GM23338 (cell line): Measurements from ENCODE around the gene CIDEB.

ENCODE experiments used
- CREB1 ChIP-seq: fragments of 250-450 bp; sonication (Bioruptor Pico); IDR thresholded peaks from 2 replicates; pipeline ENCODE4 v1.5.0; 2020; ENCODE audit warnings: low read depth, mild to moderate bottlenecking, moderate library complexity
- EZH2 ChIP-seq: fragments of 200-600 bp; sonication (generic); IDR thresholded peaks from one replicate; pipeline ENCODE4 v1.8.0; 2017; ENCODE audit warnings: antibody characterized with exemption, mild to moderate bottlenecking, low read depth; ENCODE audit not compliant: unreplicated experiment
- EZH2phosphoT487 ChIP-seq: fragments of 200-600 bp; sonication (generic); IDR thresholded peaks from one replicate; pipeline ENCODE4 v1.8.1; 2018; ENCODE audit warnings: antibody characterized with exemption; ENCODE audit not compliant: unreplicated experiment
- JUNB ChIP-seq: IDR thresholded peaks from one replicate; pipeline ENCODE4 v1.6.1; 2016; ENCODE audit warnings: antibody characterized with exemption; ENCODE audit not compliant: unreplicated experiment
- NANOG ChIP-seq: IDR thresholded peaks from 2 replicates; pipeline ENCODE4 v1.6.1; 2016; ENCODE audit warnings: antibody characterized with exemption, borderline replicate concordance
- POLR2AphosphoS5 ChIP-seq: IDR thresholded peaks from 2 replicates; pipeline ENCODE4 v1.6.1; 2016; ENCODE audit warnings: antibody characterized with exemption, low read depth
- ZNF114 ChIP-seq: fragments of 250-450 bp; sonication (Bioruptor Pico); IDR thresholded peaks from 2 replicates; pipeline ENCODE4 v1.5.0; 2020; ENCODE audit warnings: mild to moderate bottlenecking, moderate library complexity
- TF ChIP-seq, protein P1 (sequence below), 2 experiments: fragments of 200-600 bp in 1 of 2; sonication (generic) in 1 of 2; conservative IDR thresholded peaks; 2 replicates each; pipeline versions ENCODE4 v1.5.1 to v1.6.1; 2016 to 2017; ENCODE audit warnings: antibody characterized with exemption in 2 of 2, low read depth in 2 of 2, mild to moderate bottlenecking in 2 of 2, moderate library complexity in 1 of 2
- TF ChIP-seq, protein P2 (sequence below): IDR thresholded peaks from one replicate; pipeline ENCODE4 v1.6.1; 2018; ENCODE audit warnings: antibody characterized with exemption; ENCODE audit not compliant: unreplicated experiment
- TF ChIP-seq, protein P3 (sequence below): IDR thresholded peaks from 2 replicates; pipeline ENCODE4 v1.6.1; 2016; ENCODE audit warnings: antibody characterized with exemption

DNA sequence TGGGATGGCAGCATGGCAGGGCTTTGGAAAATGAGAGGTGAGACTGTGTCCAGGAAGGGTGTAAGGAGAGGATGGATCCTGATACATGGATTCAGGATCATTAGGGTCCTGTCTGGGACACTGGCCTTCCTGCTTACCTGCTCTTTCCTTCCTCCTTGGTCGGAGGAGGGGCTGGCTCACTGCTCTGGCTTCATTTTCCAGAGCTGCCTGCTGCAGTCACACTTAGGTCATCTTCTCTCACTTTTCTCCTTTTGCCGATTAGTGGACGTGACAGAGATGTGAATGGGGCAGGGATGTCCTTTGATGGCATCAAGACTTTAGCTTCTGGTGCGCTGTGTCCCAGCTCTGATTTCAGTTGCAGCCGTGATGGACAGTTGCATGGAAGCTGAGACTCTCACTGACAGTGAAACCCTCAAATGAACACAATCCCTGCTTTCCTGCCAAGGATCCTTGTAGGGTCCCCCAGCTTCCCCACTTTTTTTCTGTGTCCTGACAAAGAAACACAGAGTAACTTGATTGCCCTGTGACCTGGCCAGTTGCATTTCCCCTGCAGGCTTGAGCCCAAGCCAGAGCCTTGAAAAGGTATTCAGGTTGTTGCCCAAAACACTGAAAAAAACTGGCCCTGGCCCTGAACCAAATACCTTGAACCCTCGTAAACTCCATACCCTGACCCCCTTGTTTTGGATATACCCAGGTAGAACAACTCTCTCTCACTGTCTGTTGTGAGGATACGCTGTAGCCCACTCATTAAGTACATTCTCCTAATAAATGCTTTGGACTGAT is 756 bp upstream of the CIDEB start:
- TF ChIP-seq, protein P1, sequence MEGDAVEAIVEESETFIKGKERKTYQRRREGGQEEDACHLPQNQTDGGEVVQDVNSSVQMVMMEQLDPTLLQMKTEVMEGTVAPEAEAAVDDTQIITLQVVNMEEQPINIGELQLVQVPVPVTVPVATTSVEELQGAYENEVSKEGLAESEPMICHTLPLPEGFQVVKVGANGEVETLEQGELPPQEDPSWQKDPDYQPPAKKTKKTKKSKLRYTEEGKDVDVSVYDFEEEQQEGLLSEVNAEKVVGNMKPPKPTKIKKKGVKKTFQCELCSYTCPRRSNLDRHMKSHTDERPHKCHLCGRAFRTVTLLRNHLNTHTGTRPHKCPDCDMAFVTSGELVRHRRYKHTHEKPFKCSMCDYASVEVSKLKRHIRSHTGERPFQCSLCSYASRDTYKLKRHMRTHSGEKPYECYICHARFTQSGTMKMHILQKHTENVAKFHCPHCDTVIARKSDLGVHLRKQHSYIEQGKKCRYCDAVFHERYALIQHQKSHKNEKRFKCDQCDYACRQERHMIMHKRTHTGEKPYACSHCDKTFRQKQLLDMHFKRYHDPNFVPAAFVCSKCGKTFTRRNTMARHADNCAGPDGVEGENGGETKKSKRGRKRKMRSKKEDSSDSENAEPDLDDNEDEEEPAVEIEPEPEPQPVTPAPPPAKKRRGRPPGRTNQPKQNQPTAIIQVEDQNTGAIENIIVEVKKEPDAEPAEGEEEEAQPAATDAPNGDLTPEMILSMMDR (conservative IDR thresholded peaks at IDR 0.05; ENCODE audit: low read depth in 2 of 2): no peak
- TF ChIP-seq, protein P2, sequence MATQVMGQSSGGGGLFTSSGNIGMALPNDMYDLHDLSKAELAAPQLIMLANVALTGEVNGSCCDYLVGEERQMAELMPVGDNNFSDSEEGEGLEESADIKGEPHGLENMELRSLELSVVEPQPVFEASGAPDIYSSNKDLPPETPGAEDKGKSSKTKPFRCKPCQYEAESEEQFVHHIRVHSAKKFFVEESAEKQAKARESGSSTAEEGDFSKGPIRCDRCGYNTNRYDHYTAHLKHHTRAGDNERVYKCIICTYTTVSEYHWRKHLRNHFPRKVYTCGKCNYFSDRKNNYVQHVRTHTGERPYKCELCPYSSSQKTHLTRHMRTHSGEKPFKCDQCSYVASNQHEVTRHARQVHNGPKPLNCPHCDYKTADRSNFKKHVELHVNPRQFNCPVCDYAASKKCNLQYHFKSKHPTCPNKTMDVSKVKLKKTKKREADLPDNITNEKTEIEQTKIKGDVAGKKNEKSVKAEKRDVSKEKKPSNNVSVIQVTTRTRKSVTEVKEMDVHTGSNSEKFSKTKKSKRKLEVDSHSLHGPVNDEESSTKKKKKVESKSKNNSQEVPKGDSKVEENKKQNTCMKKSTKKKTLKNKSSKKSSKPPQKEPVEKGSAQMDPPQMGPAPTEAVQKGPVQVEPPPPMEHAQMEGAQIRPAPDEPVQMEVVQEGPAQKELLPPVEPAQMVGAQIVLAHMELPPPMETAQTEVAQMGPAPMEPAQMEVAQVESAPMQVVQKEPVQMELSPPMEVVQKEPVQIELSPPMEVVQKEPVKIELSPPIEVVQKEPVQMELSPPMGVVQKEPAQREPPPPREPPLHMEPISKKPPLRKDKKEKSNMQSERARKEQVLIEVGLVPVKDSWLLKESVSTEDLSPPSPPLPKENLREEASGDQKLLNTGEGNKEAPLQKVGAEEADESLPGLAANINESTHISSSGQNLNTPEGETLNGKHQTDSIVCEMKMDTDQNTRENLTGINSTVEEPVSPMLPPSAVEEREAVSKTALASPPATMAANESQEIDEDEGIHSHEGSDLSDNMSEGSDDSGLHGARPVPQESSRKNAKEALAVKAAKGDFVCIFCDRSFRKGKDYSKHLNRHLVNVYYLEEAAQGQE: no peak
- TF ChIP-seq POLR2AphosphoS5 (no peak), EZH2 (no peak), EZH2phosphoT487 (no peak), ZNF114 (CRISPR knock-in tag) (no peak), JUNB (no peak), NANOG (no peak), CREB1 (no peak)
- TF ChIP-seq, protein P3, sequence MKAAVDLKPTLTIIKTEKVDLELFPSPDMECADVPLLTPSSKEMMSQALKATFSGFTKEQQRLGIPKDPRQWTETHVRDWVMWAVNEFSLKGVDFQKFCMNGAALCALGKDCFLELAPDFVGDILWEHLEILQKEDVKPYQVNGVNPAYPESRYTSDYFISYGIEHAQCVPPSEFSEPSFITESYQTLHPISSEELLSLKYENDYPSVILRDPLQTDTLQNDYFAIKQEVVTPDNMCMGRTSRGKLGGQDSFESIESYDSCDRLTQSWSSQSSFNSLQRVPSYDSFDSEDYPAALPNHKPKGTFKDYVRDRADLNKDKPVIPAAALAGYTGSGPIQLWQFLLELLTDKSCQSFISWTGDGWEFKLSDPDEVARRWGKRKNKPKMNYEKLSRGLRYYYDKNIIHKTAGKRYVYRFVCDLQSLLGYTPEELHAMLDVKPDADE: no peak
